CD14-positive monocyte (primary cell): ENCODE measurements around the gene BACE2. TPM values are rescaled to one million over a fixed set of nuclear protein-coding genes. Genes with fewer than 3 reads are reported as not detected.

ENCODE experiments used
- DNase-seq, 3 donors: peaks; one replicate each; pipeline ENCODE4 v3.0.0-alpha.2; 2011 to 2022
- H2AFZ ChIP-seq: 2 replicates; pipeline ENCODE4 v1.6.0; 2012; ENCODE audit warnings: mild to moderate bottlenecking, low read depth, low read length, inconsistent platforms; ENCODE audit not compliant: insufficient read depth, poor library complexity, severe bottlenecking
- H3K27ac ChIP-seq, 2 donors: 1 replicate in 1 of 2; 2 replicates in 1 of 2; pipeline ENCODE4 v1.5.1; 2012 to 2013; ENCODE audit warnings: low read length in 2 of 2, control low read depth in 1 of 2, inconsistent platforms in 1 of 2, low read depth in 1 of 2, mild to moderate bottlenecking in 1 of 2
- H3K27me3 ChIP-seq, 2 donors: one replicate each; pipeline versions ENCODE4 v1.6.0 to v1.6.1; 2011 to 2013; ENCODE audit warnings: low read length in 2 of 2; ENCODE audit not compliant: control insufficient read depth in 2 of 2, insufficient read depth in 2 of 2
- H3K36me3 ChIP-seq, 2 donors: replicated peaks in 1 of 2; 1 replicate in 1 of 2; 2 replicates in 1 of 2; pipeline versions ENCODE4 v1.5.1 to v1.6.1; 2012 to 2013; ENCODE audit warnings: low read length in 2 of 2, control low read depth in 1 of 2, inconsistent platforms in 1 of 2, mild to moderate bottlenecking in 1 of 2; ENCODE audit not compliant: insufficient read depth in 2 of 2, control insufficient read depth in 1 of 2
- H3K4me1 ChIP-seq, 2 donors: 1 replicate in 1 of 2; 2 replicates in 1 of 2; pipeline versions ENCODE4 v1.5.1 to v1.6.1; 2012 to 2013; ENCODE audit warnings: low read length in 2 of 2, control low read depth in 1 of 2, inconsistent platforms in 1 of 2, mild to moderate bottlenecking in 1 of 2, moderate library complexity in 1 of 2; ENCODE audit not compliant: insufficient read depth in 2 of 2, control insufficient read depth in 1 of 2
- H3K4me2 ChIP-seq: replicated peaks from 2 replicates; pipeline ENCODE3; 2012; ENCODE audit warnings: low read length, moderate library complexity, mild to moderate bottlenecking; ENCODE audit not compliant: poor library complexity, severe bottlenecking; ENCODE audit errors: extremely low read depth
- H3K4me3 ChIP-seq, 3 experiments: fragments of 200-600 bp in 1 of 3; sonication (generic) in 1 of 3; replicated peaks in 1 of 3; 1 replicate in 2 of 3; 2 replicates in 1 of 3; pipeline ENCODE4 v1.5.1; 2011 to 2013; ENCODE audit warnings: low read length in 3 of 3, mild to moderate bottlenecking in 3 of 3, control low read depth in 2 of 3, low read depth in 2 of 3, inconsistent platforms in 1 of 3, moderate library complexity in 1 of 3
- H3K79me2 ChIP-seq: 2 replicates; pipeline ENCODE4 v1.6.0; 2012; ENCODE audit warnings: mild to moderate bottlenecking, control low read depth, inconsistent platforms, low read length, moderate library complexity; ENCODE audit not compliant: insufficient read depth
- H3K9ac ChIP-seq: 2 replicates; pipeline ENCODE4 v1.6.0; 2017; ENCODE audit warnings: low read length, mild to moderate bottlenecking; ENCODE audit not compliant: insufficient read depth, poor library complexity, severe bottlenecking
- H3K9me3 ChIP-seq, 2 donors: replicated peaks in 1 of 2; 1 replicate in 1 of 2; 2 replicates in 1 of 2; pipeline versions ENCODE4 v1.5.1 to v1.6.1; 2012 to 2013; ENCODE audit warnings: low read length in 2 of 2, control low read depth in 1 of 2; ENCODE audit not compliant: control insufficient read depth in 1 of 2, insufficient read depth in 1 of 2
- H4K20me1 ChIP-seq: 2 replicates; pipeline ENCODE4 v1.6.0; 2012; ENCODE audit warnings: mild to moderate bottlenecking, low read length, control low read depth, moderate library complexity; ENCODE audit not compliant: insufficient read depth
- H3K27ac Mint-ChIP-seq, 7 donors: one replicate each; pipeline ENCODE4 v1.8.0; 2020; ENCODE audit warnings: mild to moderate bottlenecking in 7 of 7, mixed read lengths in 7 of 7, moderate library complexity in 6 of 7, inconsistent platforms in 2 of 7
- H3K27me3 Mint-ChIP-seq, 3 donors: one replicate each; pipeline ENCODE4 v1.8.0; 2021 to 2022; ENCODE audit warnings: low read depth in 3 of 3, mild to moderate bottlenecking in 3 of 3, mixed read lengths in 3 of 3, moderate library complexity in 3 of 3, inconsistent platforms in 1 of 3
- H3K36me3 Mint-ChIP-seq, 2 donors: one replicate each; pipeline ENCODE4 v1.8.0; 2020; ENCODE audit warnings: mixed read lengths in 2 of 2, inconsistent platforms in 1 of 2, mild to moderate bottlenecking in 1 of 2
- H3K4me1 Mint-ChIP-seq: one replicate; pipeline ENCODE4 v1.8.0; 2020; ENCODE audit warnings: mild to moderate bottlenecking, mixed read lengths
- H3K4me3 Mint-ChIP-seq, 2 donors: one replicate each; pipeline ENCODE4 v1.8.0; 2020; ENCODE audit warnings: mild to moderate bottlenecking in 2 of 2, mixed read lengths in 2 of 2, moderate library complexity in 1 of 2
- H3K9me3 Mint-ChIP-seq, 7 donors: one replicate each; pipeline ENCODE4 v1.8.0; 2020 to 2022; ENCODE audit warnings: mixed read lengths in 7 of 7, mild to moderate bottlenecking in 6 of 7, moderate library complexity in 6 of 7, inconsistent platforms in 2 of 7
- CTCF ChIP-seq: fragments of 200-600 bp; IDR thresholded peaks from one replicate; pipeline ENCODE4 v1.8.0; 2022; ENCODE audit warnings: antibody characterized with exemption, mild to moderate bottlenecking
- WGBS: methylation state at CpG from one replicate; pipeline ENCODE4 v1.1.5; 2013; ENCODE audit warnings: missing lambda C conversion rate; ENCODE audit not compliant: insufficient coverage; 5-methylcytosine and 5-hydroxymethylcytosine counted together
- intact Hi-C, 2 donors: fragments of 100-400 bp; cut with micrococcal nuclease; formaldehyde crosslinking; loops; one replicate each; pipeline versions ENCODE4 v1.15.0 to v1.15.1; 2023
- polyA plus RNA-seq, 3 donors: library from polyadenylated mRNA; depleted of rRNA in 1 of 3; unstranded in 2 of 3; stranded (reverse) in 1 of 3; fragments of 300-500 nt in 2 of 3; fragments of >200 nt in 1 of 3; fragmentation: Illumina TruSeq in 2 of 3; gene quantifications; 1 replicate in 2 of 3; 2 replicates in 1 of 3; pipeline ENCODE4 v1.2.3, GENCODE V29; 2012 to 2021

Gene BACE2
- polyA plus RNA-seq, 3 donors: 0.05 to 0.26 TPM; not detected in 1

GRCh38 chr21:41156142-41156541 lies 11.8 kb upstream of the BACE2 start:
- Mint-ChIP-seq H3K4me1 (no peaks in the 10 kb centered on the region), H3K9me3 (peaks cover 10 to 38% (median 29%) of the 10 kb centered on the region in 7 donors), H3K27ac (no peak overlapping the region), H3K36me3 (no peaks in the 10 kb centered on the region), H3K27me3 (peaks cover 0 to 5% (median 4%) of the 10 kb centered on the region in 3 donors), H3K4me3 (no peak overlapping the region)
- no peak overlapping the region for H3K4me2 ChIP-seq
- no peaks in the 10 kb centered on the region for H4K20me1 ChIP-seq
- no peaks in the 10 kb centered on the region for H3K79me2 ChIP-seq
- H3K36me3 ChIP-seq: no peaks in the 10 kb centered on the region
- no peak overlapping the region for H2AFZ ChIP-seq
- peaks cover 29 to 32% of the 10 kb centered on the region in 2 donors for H3K9me3 ChIP-seq
- no peaks in the 10 kb centered on the region for H3K27me3 ChIP-seq
- no peak overlapping the region for H3K4me3 ChIP-seq
- WGBS: 100% methylated on average over 1 of the region's 5 CpGs
- no peak for DNase-seq
- H3K9ac ChIP-seq: no peak overlapping the region
- TF ChIP-seq CTCF: no peak
- intact Hi-C loops: no loop called here
- no peak overlapping the region for H3K27ac ChIP-seq
- no peaks in the 10 kb centered on the region for H3K4me1 ChIP-seq

- no peak overlapping the region for H3K4me2 ChIP-seq
- H4K20me1 ChIP-seq: no peaks in the 10 kb centered on the region
- intact Hi-C loops: no loop called here
- no peaks in the 10 kb centered on the region for H3K4me1 ChIP-seq
- peaks cover 13 to 18% of the 10 kb centered on the region in 2 donors for H3K9me3 ChIP-seq
- no peak overlapping the region for H3K4me3 Mint-ChIP-seq
- no peak for TF ChIP-seq CTCF
- H3K36me3 ChIP-seq: no peaks in the 10 kb centered on the region
- no peak overlapping the region for H3K27ac ChIP-seq
- H3K27ac Mint-ChIP-seq: no peak overlapping the region
- no CpG with 5 or more reads among the region's 2 CpGs for WGBS
- H3K79me2 ChIP-seq: no peaks in the 10 kb centered on the region
- H3K4me3 ChIP-seq: no peak overlapping the region
- H3K27me3 ChIP-seq: no peaks in the 10 kb centered on the region
- no peak overlapping the region for H2AFZ ChIP-seq
- H3K27me3 Mint-ChIP-seq: peaks cover 0 to 5% (median 4%) of the 10 kb centered on the region in 3 donors
- no peaks in the 10 kb centered on the region for H3K4me1 Mint-ChIP-seq
- peaks cover 10 to 30% (median 24%) of the 10 kb centered on the region in 7 donors for H3K9me3 Mint-ChIP-seq
- no peak for DNase-seq
- H3K9ac ChIP-seq: no peak overlapping the region
- no peaks in the 10 kb centered on the region for H3K36me3 Mint-ChIP-seq
Observed at GRCh38 chr21:41158026-41158425, 9.9 kb upstream of the BACE2 start.
